Measurements from ENCODE around the gene H1-8. TPM values are rescaled to one million over a fixed set of nuclear protein-coding genes. Genes with fewer than 3 reads are reported as not detected.

Gene H1-8
- total and polyA plus RNA-seq, 2 experiments from 2014 or later: not detected

DNA sequence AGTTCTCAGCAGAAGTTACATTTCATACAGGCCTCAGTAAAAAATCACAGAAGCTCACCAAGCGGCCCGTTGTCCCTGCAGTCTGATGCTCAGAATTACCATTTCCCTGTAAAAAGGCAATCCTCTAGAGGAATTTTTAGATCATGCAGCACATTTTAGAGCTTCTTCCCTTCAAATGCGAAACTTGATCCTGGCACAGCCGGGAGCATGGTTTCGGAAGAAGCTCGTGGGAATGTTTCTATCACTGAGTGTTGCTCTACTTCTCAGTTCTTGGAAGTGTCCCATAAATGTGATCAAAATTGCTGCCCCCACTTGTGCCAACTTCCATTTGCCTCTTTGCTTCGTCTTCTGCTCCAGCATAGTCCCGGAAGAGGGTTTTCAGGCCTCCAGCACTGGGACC lies 3.8 kb upstream of the H1-8 start:
- Histone ChIP-seq H3K4me2 (no peak overlapping the region), H2AFZ (no peak overlapping the region), H3K79me2 (no peaks in the 10 kb centered on the region), H3K9me3 (ENCODE audit: low read depth) (no peaks in the 10 kb centered on the region), H3K27ac (no peak overlapping the region), H3K4me3 (no peak overlapping the region), H4K20me1 (ENCODE audit: insufficient read depth, poor library complexity, severe bottlenecking) (no peaks in the 10 kb centered on the region), H3K9me2 (replicated peaks; ENCODE audit: insufficient read depth) (no peaks in the 10 kb centered on the region), H3K36me3 (replicated peaks; ENCODE audit: insufficient read depth, low read depth) (no peaks in the 10 kb centered on the region), H3K27me3 (no peaks in the 10 kb centered on the region), H3K4me1 (ENCODE audit: insufficient read depth) (peaks cover 14% of the 10 kb centered on the region)
- DNase-seq (ENCODE audit: low spot score): no peak
- TF ChIP-seq EZH2 (IDR thresholded peaks at IDR 0.05; ENCODE audit: borderline replicate concordance) (no peak), EZH2phosphoT487 (IDR thresholded peaks at IDR 0.05; ENCODE audit: low read depth, severe bottlenecking, unreplicated experiment) (no peak)
- TF ChIP-seq, protein P1, sequence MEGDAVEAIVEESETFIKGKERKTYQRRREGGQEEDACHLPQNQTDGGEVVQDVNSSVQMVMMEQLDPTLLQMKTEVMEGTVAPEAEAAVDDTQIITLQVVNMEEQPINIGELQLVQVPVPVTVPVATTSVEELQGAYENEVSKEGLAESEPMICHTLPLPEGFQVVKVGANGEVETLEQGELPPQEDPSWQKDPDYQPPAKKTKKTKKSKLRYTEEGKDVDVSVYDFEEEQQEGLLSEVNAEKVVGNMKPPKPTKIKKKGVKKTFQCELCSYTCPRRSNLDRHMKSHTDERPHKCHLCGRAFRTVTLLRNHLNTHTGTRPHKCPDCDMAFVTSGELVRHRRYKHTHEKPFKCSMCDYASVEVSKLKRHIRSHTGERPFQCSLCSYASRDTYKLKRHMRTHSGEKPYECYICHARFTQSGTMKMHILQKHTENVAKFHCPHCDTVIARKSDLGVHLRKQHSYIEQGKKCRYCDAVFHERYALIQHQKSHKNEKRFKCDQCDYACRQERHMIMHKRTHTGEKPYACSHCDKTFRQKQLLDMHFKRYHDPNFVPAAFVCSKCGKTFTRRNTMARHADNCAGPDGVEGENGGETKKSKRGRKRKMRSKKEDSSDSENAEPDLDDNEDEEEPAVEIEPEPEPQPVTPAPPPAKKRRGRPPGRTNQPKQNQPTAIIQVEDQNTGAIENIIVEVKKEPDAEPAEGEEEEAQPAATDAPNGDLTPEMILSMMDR (IDR thresholded peaks at IDR 0.05; ENCODE audit: poor library complexity): no peak
- WGBS (ENCODE audit: low lambda C conversion rate, missing lambda C conversion rate): 62% methylated on average over 8 of the region's 8 CpGs

DNA sequence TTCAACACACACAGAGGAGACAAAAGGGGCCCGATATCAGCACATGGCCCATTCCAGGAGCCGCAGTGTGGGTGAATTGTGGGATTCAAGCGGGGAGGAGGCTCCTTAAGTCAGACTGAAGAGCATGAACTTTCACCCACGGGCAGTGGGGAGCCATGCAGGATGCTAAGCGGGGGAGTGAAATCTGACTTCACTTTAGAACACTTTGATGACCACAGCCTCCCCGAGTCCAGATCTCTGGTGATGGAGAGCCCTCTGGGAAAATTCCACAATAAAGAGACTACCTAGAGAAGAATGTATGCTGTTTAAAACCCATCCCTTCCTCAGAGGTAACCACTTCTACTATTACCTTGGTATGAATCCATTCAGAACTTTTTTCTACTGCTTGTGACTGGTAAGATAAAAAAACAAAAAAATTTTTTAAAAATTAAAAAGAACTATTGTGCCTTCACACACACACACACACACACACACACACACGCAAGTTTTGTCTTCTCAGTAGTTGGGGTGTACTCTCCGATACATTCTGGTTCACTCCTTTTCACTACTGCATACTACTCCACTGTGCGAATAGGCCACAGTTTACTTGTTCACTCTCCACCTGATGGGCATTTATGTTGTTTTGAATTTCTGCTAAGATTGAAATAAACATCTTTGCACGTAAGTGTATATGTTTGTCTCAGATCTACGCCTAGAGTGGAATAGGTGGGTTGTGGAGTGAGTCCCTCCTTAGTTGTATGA lies 2.0 kb upstream of the H1-8 start:
- TF ChIP-seq, protein P1 (IDR thresholded peaks at IDR 0.05; ENCODE audit: poor library complexity): no peak
- no peak for TF ChIP-seq EZH2phosphoT487 (IDR thresholded peaks at IDR 0.05; ENCODE audit: low read depth, severe bottlenecking, unreplicated experiment)
- TF ChIP-seq EZH2 (IDR thresholded peaks at IDR 0.05; ENCODE audit: borderline replicate concordance): no peak
- no peak for DNase-seq (ENCODE audit: low spot score)

DNA sequence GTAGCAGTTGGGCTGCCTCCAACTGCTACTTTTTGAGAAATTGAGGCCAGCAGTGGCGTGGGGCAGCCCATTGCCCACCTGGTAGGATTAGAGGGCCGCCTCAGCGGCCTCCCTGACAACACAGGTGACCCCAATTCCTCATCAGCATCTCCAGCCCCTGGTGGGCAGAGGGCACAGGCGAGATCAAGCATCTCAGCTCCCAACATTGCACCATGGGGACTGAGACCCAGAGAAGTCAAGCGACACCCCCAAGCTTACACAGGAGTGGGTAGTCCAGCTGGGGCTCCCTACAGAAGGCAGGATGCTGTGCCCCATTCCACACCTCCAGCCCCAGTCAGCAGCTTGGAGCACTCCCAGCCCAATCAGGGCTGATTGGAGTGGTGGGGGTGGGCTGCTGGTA lies 228 bp upstream of the H1-8 start:
- no peak overlapping the region for H3K27ac ChIP-seq
- DNase-seq (ENCODE audit: low spot score): no peak
- no peaks in the 10 kb centered on the region for H3K36me3 ChIP-seq (replicated peaks; ENCODE audit: insufficient read depth, low read depth)
- no peak overlapping the region for H3K4me2 ChIP-seq
- H3K4me3 ChIP-seq: no peak overlapping the region
- WGBS (ENCODE audit: low lambda C conversion rate, missing lambda C conversion rate): 93% methylated on average over 5 of the region's 5 CpGs
- H3K9me3 ChIP-seq (ENCODE audit: low read depth): no peaks in the 10 kb centered on the region
- no peak for TF ChIP-seq EZH2 (IDR thresholded peaks at IDR 0.05; ENCODE audit: borderline replicate concordance)
- TF ChIP-seq, protein P1 (IDR thresholded peaks at IDR 0.05; ENCODE audit: poor library complexity): no peak
- TF ChIP-seq EZH2phosphoT487 (IDR thresholded peaks at IDR 0.05; ENCODE audit: low read depth, severe bottlenecking, unreplicated experiment): no peak
- no peaks in the 10 kb centered on the region for H3K79me2 ChIP-seq
- H3K9me2 ChIP-seq (replicated peaks; ENCODE audit: insufficient read depth): no peaks in the 10 kb centered on the region
- no peak overlapping the region for H2AFZ ChIP-seq
- H3K27me3 ChIP-seq: no peaks in the 10 kb centered on the region
- H3K4me1 ChIP-seq (ENCODE audit: insufficient read depth): peaks cover 10% of the 10 kb centered on the region
- no peaks in the 10 kb centered on the region for H4K20me1 ChIP-seq (ENCODE audit: insufficient read depth, poor library complexity, severe bottlenecking)

More for the DNA sequence above, 2.0 kb upstream of the H1-8 start:
- 90% methylated on average over 11 of the region's 11 CpGs for WGBS (ENCODE audit: low lambda C conversion rate, missing lambda C conversion rate)
- H3K9me3 ChIP-seq (ENCODE audit: low read depth): no peaks in the 10 kb centered on the region
- H3K9me2 ChIP-seq (replicated peaks; ENCODE audit: insufficient read depth): no peaks in the 10 kb centered on the region
- no peaks in the 10 kb centered on the region for H3K36me3 ChIP-seq (replicated peaks; ENCODE audit: insufficient read depth, low read depth)
- H3K4me3 ChIP-seq: no peak overlapping the region
- H3K27ac ChIP-seq: no peak overlapping the region
- no peak overlapping the region for H2AFZ ChIP-seq
- H3K79me2 ChIP-seq: no peaks in the 10 kb centered on the region
- no peaks in the 10 kb centered on the region for H4K20me1 ChIP-seq (ENCODE audit: insufficient read depth, poor library complexity, severe bottlenecking)
- H3K27me3 ChIP-seq: no peaks in the 10 kb centered on the region
- peaks cover 10% of the 10 kb centered on the region for H3K4me1 ChIP-seq (ENCODE audit: insufficient read depth)
- no peak overlapping the region for H3K4me2 ChIP-seq

All from hepatocyte (in vitro differentiated cells).